ENCODE measurements around the gene SLC34A1. TPM values are rescaled to one million over a fixed set of nuclear protein-coding genes. Genes with fewer than 3 reads are reported as not detected.

Gene SLC34A1, protein sequence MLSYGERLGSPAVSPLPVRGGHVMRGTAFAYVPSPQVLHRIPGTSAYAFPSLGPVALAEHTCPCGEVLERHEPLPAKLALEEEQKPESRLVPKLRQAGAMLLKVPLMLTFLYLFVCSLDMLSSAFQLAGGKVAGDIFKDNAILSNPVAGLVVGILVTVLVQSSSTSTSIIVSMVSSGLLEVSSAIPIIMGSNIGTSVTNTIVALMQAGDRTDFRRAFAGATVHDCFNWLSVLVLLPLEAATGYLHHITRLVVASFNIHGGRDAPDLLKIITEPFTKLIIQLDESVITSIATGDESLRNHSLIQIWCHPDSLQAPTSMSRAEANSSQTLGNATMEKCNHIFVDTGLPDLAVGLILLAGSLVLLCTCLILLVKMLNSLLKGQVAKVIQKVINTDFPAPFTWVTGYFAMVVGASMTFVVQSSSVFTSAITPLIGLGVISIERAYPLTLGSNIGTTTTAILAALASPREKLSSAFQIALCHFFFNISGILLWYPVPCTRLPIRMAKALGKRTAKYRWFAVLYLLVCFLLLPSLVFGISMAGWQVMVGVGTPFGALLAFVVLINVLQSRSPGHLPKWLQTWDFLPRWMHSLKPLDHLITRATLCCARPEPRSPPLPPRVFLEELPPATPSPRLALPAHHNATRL
- total RNA-seq, result 0.14 TPM in 1 of 2 replicates, not detected in the other

DNA sequence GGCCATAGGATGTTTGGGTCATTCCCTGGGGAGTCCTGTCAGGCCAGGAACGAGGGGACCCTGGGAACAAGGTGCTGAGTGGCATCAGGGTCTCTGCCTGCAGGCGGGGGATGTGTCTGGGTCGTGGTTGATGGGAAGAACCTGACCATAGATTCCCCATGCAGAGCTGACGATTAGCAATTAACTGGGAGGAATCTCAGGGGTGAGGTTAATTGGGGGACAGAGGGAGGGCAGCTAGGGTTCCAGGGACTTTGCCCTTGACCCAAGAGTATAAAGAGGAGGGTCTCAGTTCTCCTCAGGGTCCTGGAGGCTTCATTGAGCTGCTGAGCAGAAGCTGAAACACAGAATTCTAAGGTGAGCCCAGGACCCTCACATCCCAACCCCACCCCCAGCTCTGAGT lies at the start of gene SLC34A1:
Gene SLC34A1, plus strand, starts transcription at position 301 of the 400 bp plus-strand sequence. CDS start 1,308 bp downstream, outside the sequence.

GRCh38 chr5:177351392-177352329 lies 32.6 kb upstream of the SLC34A1 start, which contains the start of gene LMAN2:
Gene LMAN2 (minus strand): TSS chr5:177351668. CDS start chr5:177351647, 21 bp downstream.

GRCh38 chr5:177357459-177358351 lies 26.5 kb upstream of the SLC34A1 start, which contains the start of gene RGS14:
Gene RGS14 (plus strand): TSS chr5:177357924. CDS start chr5:177358025, 101 bp downstream.

DNA sequence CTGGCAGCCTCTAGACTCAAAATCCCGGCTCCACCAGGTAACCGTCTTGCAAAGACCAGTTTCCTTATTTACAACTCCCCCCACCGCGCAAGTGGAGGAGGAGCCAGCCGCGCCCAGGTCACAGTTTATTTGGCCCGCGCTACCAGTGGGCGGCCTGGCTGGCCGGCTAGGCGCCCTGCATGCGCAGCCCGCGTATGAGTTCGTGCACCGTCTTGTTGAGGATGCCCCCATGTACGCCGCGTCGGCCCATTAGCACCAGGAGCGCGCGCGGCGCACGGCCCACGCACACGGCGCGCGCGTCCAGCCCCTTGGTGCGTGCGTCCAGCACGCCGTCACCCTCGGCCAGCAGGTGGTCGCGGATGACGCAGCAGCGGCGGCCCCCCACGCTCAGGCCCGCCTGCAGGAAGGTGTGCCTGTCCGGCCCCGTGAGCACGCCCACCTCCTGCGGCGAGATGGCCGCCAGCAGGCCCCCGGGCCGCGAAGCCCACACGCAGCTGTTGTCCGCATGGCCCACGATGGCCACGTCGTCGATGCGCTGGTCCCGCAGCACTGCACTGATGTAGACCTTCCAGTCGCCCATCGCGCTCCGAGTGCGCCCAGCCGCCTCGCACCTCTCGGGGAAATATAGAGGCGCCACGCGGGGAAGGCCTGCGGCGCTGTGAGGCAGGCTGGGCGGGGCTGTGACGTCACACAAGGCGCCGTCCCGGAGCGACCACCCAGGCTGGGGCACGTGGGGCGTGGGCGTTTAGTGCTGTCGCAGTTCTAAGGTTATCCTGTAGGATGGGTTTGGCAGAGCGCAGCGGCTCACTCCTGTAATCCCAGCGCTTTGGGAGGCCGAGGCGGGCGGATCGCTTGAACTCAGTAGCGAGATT lies 16.0 kb downstream of the SLC34A1 start, which contains the start of gene PFN3:
Gene PFN3, minus strand, starts transcription at position 665 of the 872 bp plus-strand sequence. Its CDS starts 85 bp downstream, at position 580.

DNA sequence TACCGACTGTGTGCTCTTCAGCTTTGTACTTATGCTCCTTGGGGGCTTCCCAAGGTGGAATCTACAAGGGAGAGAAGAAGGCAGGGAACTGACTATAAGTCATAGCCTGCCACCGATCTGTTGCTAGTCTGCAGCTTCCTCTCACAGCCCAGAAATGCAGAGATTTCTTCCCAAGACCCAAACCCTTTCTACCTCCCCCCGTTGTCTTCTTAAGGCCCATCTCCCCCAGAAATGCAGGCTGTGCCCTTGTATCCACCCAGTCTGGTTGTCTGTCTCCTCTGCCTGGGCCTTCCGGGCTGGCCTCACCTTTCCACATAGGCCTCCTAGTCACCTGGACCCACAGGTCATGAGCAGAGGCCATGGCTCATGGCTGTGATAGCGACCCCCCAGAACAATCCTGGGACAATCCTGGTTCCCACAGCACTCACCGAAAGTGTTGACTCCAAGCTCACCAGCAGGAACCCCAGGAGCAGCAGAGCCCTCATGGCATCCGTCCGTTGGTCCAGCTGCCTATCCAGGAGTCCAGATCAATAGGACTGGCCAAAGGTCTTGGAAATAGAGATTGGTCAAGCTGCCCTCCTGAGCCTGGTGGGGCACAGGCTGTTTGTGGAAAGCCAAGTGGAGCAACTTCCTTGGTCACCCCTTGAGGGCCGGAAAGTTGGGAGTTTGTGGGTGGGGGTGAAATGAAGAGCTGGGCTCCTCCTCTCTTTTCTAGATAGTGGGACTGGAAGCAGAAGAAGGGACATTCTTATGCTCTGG lies 25.0 kb downstream of the SLC34A1 start, which contains the start of gene F12:
Gene F12, minus strand, starts transcription at position 522 of the 759 bp plus-strand sequence. Its CDS starts 37 bp downstream, at position 485.

GRCh38 chr5:177426566-177427210 lies 42.5 kb downstream of the SLC34A1 start, which contains the start of gene GRK6:
Gene GRK6 (plus strand): TSS chr5:177426676. CDS start chr5:177426846, 170 bp downstream.

GRCh38 chr5:177446200-177447065 lies 62.2 kb downstream of the SLC34A1 start, which contains the start of gene PRR7:
Gene PRR7 (plus strand): TSS chr5:177446814. CDS start chr5:177455068, 8,254 bp downstream.

Other genes with a start within 250 kb of the SLC34A1 start
- 20.5 and 23.9 TPM in 2 replicates for gene RAB24, start 80.7 kb upstream of the SLC34A1 start, total RNA-seq
- gene PRELID1, start 80.6 kb upstream of the SLC34A1 start, total RNA-seq, result 69.4 and 98.8 TPM in 2 replicates
- gene MXD3, start 72.5 kb upstream of the SLC34A1 start, total RNA-seq, result 1.2 and 1.4 TPM in 2 replicates
- gene LMAN2, start 32.8 kb upstream of the SLC34A1 start, total RNA-seq, result 253 and 357 TPM in 2 replicates
- gene RGS14, start 26.5 kb upstream of the SLC34A1 start, total RNA-seq, result 3.8 and 12.5 TPM in 2 replicates
- gene PFN3, start 16.2 kb downstream of the SLC34A1 start, total RNA-seq, result not detected in 2 replicates
- 4.4 and 9.8 TPM in 2 replicates for gene F12, start 25.1 kb downstream of the SLC34A1 start, total RNA-seq
- gene GRK6, start 42.2 kb downstream of the SLC34A1 start, total RNA-seq, result 38.6 and 44.3 TPM in 2 replicates
- 3.1 and 4.8 TPM in 2 replicates for gene PRR7, start 62.4 kb downstream of the SLC34A1 start, total RNA-seq
- gene DBN1, start 89.2 kb downstream of the SLC34A1 start, total RNA-seq, result 59.8 and 140 TPM in 2 replicates
- 33.2 and 91.4 TPM in 2 replicates for gene PDLIM7, start 113.2 kb downstream of the SLC34A1 start, total RNA-seq
- 0.68 and 7.6 TPM in 2 replicates for gene DOK3, start 125.4 kb downstream of the SLC34A1 start, total RNA-seq
- 96.0 and 120 TPM in 2 replicates for gene DDX41, start 132.5 kb downstream of the SLC34A1 start, total RNA-seq
- gene FAM193B, start 170.1 kb downstream of the SLC34A1 start, total RNA-seq, result 10.9 and 19.2 TPM in 2 replicates
- 183 and 198 TPM in 2 replicates for gene TMED9, start 207.8 kb downstream of the SLC34A1 start, total RNA-seq
- gene B4GALT7, start 215.7 kb downstream of the SLC34A1 start, total RNA-seq, result 37.0 and 42.0 TPM in 2 replicates